T follicular helper cell (primary cell): ENCODE data around the gene IPP.
"Not testable (repeated sequence)": the region's sequence is repeated elsewhere in the genome, so short reads cannot be mapped to it uniquely, and the experiment has no call there.

Source experiments
- DNase-seq: peaks from one replicate; pipeline ENCODE4 v3.0.0-alpha.2; 2020; ENCODE audit warnings: low read depth
- total RNA-seq, 2 experiments: gene quantifications; one replicate each; lab custom pipeline; 2026; lab: John Stamatoyannopoulos, UW

The IPP gene
- total RNA-seq: 11.1 to 14.0 reads per million in 2 experiments

DNA sequence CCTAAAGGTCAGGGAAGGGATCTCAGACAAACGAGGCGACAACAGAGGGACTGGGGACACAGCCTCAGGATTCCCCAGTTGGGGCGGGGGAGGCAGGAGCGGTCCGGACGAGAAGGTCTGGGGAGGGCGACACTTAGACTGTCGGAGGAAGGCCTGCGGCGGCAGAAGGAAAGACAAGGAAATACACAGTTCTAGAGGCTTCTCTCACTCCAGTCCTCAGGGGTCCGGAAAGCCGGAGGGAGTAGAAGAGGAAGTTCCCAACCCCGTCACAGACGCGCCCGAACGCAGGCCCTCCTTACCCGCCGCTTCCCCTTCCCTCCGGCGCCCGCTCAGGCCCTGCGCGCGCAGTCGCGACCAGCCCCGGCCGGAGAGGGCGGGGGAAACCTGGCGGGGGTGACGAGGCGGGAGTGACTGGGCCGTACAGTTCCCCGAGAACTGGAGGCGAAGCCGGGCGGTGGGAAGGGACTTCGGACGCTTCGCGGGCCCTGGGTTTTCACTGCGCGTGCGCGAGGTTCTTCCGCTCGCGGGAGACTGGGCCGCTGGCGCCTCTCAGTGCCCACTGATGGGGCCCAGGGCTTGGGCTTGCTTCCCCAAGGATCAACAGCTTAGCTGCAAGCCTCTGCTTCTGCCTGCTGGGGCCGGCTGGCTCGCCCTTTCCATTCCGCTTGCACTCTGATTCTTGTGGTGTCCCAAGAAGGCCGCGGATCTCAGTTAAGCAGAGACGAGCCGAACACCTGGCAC is at the start of gene IPP:
Gene IPP, minus strand, starts transcription at position 356 of the 741 bp plus-strand sequence. CDS start 4,242 bp downstream, outside the sequence.
- DNase-seq: peak; percentile 75

- DNase-seq: no peak
Observed at GRCh38 chr1:45796946-45797345, 46.5 kb upstream of the IPP start.

DNA sequence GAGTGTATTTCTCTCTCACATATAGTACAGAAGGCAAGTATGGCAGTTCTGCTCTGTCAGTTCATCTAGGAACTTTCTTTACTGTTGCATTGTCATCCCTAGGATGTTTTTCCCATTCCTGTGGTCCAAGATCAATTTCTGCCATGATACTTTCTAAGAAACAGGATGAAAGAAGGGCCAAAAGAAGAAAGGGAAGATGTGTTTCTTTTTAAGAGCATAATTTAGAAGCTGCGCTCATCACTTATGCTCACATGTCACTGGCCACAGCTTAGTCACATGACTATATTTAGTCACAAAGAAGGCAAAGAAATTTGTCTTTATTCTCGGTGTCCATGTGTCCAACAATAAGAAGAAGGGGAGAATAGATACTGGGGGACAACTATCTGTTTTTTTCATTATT is 45.9 kb upstream of the IPP start:
- DNase-seq: no peak

DNA sequence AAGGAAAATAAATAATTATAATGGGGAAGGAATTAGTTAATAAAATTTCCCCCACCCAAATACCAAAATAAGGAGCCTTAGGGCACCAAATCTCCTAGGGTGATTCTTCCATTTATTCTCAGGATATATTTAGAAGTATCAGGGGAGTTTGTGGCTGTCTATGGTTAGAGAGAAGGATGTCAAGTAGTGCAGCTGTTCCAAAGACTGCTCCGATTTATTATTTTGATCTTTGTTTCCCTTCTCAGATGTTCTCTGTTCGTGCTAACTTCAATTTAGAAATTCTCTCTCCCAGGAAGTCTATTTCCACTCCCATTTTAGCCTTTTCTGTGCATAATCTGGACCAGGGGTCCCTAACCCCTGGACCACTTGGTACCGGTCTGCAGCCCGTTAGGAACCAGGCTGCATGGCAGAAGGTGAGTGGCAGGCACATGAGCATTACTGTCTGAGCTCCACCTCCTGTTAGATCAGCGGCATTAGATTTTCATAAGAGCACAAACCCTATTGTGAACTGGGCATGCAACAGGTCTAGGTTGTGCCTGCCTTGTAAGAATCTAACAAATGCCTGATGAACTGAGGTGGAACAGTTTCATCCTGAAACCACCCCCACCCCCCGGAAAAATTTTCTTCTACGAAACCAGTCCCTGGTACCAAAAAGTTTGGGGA is 43.6 kb upstream of the IPP start:
- DNase-seq: no peak

DNA sequence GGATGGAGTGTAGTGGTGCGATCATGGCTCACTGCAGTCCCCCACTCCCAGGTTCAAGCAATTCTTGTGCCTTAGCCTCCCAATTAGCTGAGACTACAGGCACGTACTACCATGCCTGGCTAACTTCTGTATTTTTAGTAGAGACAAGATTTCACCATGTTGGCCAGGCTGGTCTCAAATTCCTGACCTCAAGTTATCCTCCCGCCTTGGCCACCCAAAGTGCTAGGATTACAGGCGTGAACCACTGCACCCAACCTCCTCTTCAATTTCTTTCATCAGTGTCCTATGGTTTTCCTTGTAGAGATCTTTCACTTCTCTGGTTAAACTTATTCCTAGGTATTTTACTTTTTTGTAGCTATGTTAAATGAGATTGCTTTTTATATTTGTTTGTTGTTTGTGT is 42.3 kb upstream of the IPP start:
- DNase-seq: no peak

DNA sequence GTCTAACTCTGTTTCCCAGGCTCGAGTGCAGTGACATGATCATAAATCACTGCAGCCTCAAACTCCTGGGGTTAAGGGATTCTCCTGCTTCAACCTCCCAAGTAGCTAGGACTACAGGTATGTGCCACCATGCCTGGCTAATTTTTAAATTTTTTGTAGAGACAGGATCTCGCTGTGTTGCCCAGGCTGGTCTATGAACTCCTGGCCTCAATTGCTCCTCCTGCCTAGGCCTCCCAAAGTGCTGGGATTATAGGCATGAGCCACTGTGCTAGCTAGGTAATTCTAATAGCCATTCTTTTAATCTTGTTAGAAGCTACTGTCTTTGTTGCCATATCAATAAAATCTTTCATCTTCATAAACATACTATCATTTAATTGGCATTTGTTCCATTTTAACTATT is 39.1 kb upstream of the IPP start:
- DNase-seq: no peak

GRCh38 chr1:45787905-45788304 is 37.5 kb upstream of the IPP start:
- no peak for DNase-seq

DNA sequence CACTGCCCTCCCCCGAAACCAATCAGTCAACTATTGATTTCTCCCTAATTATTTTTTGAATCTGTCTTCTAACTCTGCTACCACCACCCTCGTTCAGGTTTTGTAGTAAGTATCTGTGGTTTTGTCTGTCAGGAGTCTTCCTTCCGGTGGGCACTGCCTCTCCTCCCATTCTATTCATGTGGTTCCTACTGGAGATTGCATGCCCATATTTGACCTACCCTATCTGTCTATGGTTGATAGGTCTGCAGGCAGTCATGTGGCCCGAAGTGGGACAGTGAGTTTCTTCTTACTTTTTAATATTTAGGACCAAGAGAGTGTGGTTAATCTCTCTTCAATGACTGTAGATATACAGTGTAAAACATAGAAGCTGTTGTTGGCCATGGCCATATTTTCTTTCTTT is 35.1 kb upstream of the IPP start:
- DNase-seq: no peak

- no peak for DNase-seq
Observed at GRCh38 chr1:45775794-45776193, 25.3 kb upstream of the IPP start.

GRCh38 chr1:45772971-45773370 is 22.5 kb upstream of the IPP start:
- no peak for DNase-seq

GRCh38 chr1:45769261-45769932 is 18.9 kb upstream of the IPP start:
- DNase-seq: no peak

- DNase-seq: no peak
Observed at GRCh38 chr1:45767035-45767434, 16.6 kb upstream of the IPP start.

GRCh38 chr1:45765999-45766792 is 15.7 kb upstream of the IPP start:
- DNase-seq: no peak

DNA sequence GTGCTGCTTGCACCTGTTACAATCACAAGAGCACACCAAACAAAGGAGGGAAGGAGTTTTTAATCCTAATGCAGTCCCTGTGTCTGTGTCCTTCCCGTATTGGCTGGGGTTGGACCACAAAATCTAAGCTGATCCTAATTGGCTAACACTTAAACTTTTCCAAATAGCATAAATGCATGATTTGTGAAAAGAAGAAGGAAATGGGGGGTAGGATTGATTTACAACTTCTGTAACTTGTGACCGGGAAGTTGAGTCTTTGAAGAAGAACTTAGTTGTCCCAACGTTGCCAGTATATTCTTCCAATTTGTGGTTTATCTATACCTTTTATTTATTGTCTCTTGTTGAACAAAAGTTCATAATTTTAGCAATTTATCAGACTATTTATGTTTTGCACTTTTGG is 11.8 kb upstream of the IPP start:
- DNase-seq: no peak

GRCh38 chr1:45755697-45756096 is 5.2 kb upstream of the IPP start:
- DNase-seq: no peak

GRCh38 chr1:45753248-45754037 is 3.0 kb upstream of the IPP start:
- DNase-seq: no peak

DNA sequence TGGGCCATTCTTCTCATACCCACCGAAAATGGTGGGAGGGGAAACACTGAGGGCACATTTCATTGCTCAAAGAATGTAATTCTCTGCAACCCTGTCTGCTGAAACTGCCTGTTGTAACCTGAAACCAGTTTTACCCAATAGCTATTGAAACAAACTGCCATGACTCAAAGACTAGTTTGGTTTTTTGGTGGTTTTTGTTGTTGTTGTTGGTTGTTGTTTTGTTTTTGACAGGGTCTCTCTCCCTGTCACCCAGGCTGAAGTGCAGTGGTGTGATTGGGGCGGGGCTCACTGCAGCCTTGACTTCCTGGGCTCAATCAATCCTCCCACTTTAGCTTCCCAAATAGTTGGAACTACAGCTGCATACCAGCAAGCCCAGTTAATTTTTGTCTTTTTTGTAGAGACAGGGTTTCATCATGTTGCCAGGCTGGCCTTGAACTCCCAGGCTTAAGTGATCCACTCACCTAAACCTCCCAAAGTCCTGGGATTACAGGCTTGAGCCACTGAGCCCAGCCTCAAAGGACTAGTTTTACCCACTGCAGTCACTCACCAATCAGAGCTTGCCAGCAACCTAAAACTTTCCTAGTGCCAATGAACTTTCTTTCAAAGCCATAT is 2.1 kb upstream of the IPP start:
- DNase-seq: no peak

DNA sequence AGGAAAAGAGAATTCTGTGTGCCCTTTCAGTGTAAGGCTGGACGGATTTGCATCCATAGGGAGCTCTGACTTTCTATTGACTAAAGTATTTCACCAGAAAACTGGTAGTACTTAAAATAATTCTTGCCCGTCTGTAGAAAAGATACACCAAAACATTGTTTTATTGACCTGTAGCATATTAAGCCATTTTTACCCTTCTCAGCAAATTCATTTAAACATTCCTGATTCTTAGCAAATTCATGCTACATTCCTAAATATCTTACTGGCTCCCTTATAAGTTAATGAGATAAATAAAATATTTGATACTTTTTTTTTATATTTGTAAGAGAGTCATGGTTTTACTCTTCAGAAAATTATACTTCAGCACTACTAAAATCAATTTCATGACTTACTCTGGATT is 1.6 kb upstream of the IPP start:
- DNase-seq: no peak

- DNase-seq: not testable (repeated sequence)
Observed at GRCh38 chr1:45751039-45751838, 786 bp upstream of the IPP start.

- DNase-seq: no peak
Observed at GRCh38 chr1:45746922-45747321, 3.5 kb downstream of the IPP start.
